ENCODE data around the gene CDCA7.
"Not testable (repeated sequence)": the region's sequence is repeated elsewhere in the genome, so short reads cannot be mapped to it uniquely, and the experiment has no call there.

Gene CDCA7

GRCh38 chr2:173414823-173415322 lies 60.2 kb downstream of the CDCA7 start:
- ATAC-seq: no peak
- TF ChIP-seq ISL1 (CRISPR knock-in tag; IDR thresholded peaks at IDR 0.05) (0 out of 2 replicates have a peak, but pooled peaks have one; percentile 11), TOX (CRISPR knock-in tag; IDR thresholded peaks at IDR 0.05; ENCODE audit: borderline replicate concordance) (no peak)

GRCh38 chr2:173415431-173416381 lies 61.0 kb downstream of the CDCA7 start:
- TF ChIP-seq SNAI2 (CRISPR knock-in tag; IDR thresholded peaks at IDR 0.05) (no peak), POU6F1 (CRISPR knock-in tag; IDR thresholded peaks at IDR 0.05; ENCODE audit: borderline replicate concordance, low read depth) (no peak), PATZ1 (CRISPR knock-in tag; IDR thresholded peaks at IDR 0.05; ENCODE audit: borderline replicate concordance) (no peak), TCF4 (CRISPR knock-in tag; IDR thresholded peaks at IDR 0.05; ENCODE audit: borderline replicate concordance) (no peak), ARNTL (CRISPR knock-in tag; IDR thresholded peaks at IDR 0.05; ENCODE audit: borderline replicate concordance, low read depth) (no peak), ZFP30 (CRISPR knock-in tag; IDR thresholded peaks at IDR 0.05) (no peak), OSR1 (CRISPR knock-in tag; IDR thresholded peaks at IDR 0.05) (no peak), TOX (CRISPR knock-in tag; IDR thresholded peaks at IDR 0.05; ENCODE audit: borderline replicate concordance) (no peak), CREB5 (CRISPR knock-in tag; IDR thresholded peaks at IDR 0.05; ENCODE audit: low read depth) (no peak), ESRRG (CRISPR knock-in tag; IDR thresholded peaks at IDR 0.05) (no peak), PPARA (CRISPR knock-in tag; IDR thresholded peaks at IDR 0.05; ENCODE audit: borderline replicate concordance) (no peak), BACH2 (CRISPR knock-in tag; IDR thresholded peaks at IDR 0.05; ENCODE audit: borderline replicate concordance) (no peak), ISL1 (CRISPR knock-in tag; IDR thresholded peaks at IDR 0.05) (no peak), CSRNP3 (CRISPR knock-in tag; IDR thresholded peaks at IDR 0.05) (no peak), ZC3H10 (CRISPR knock-in tag; IDR thresholded peaks at IDR 0.05) (no peak), ZNF70 (CRISPR knock-in tag; IDR thresholded peaks at IDR 0.05) (no peak), CSDC2 (CRISPR knock-in tag; IDR thresholded peaks at IDR 0.05) (no peak), ZNF8 (CRISPR knock-in tag; IDR thresholded peaks at IDR 0.05) (no peak), GLIS3 (CRISPR knock-in tag; IDR thresholded peaks at IDR 0.05) (no peak)
- no peak for ATAC-seq

- not testable (repeated sequence) for ATAC-seq
Measured at GRCh38 chr2:173416415-173417152, 61.9 kb downstream of the CDCA7 start.

- no peak for TF ChIP-seq SNAI2 (CRISPR knock-in tag; IDR thresholded peaks at IDR 0.05)
- no peak for TF ChIP-seq ISL1 (CRISPR knock-in tag; IDR thresholded peaks at IDR 0.05)
- TF ChIP-seq RARB (CRISPR knock-in tag; IDR thresholded peaks at IDR 0.05): no peak
- no peak for ATAC-seq
Measured at GRCh38 chr2:173417341-173417740, 62.7 kb downstream of the CDCA7 start.
